ENCODE results near the gene DPH7.

DPH7 gene

GRCh38 chr9:137580954-137581322 lies 2.2 kb upstream of the DPH7 start:
- peaks cover 14% of the 10 kb centered on the region; the same call in 1 of the 2 replicates for H4K20me1 ChIP-seq (ENCODE audit: insufficient read depth, low read length)
- no peak overlapping the region for H3K27ac ChIP-seq (ENCODE audit: low read length)
- no peak overlapping the region for H2AFZ ChIP-seq (ENCODE audit: low read depth, low read length)
- H3K9ac ChIP-seq (ENCODE audit: low read length) = no peak overlapping the region
- H3K36me3 ChIP-seq (replicated peaks; ENCODE audit: low read depth, low read length) = peaks cover 21% of the 10 kb centered on the region
- H3K4me3 ChIP-seq (ENCODE audit: low read length) = no peak overlapping the region
- H3K9me3 ChIP-seq (ENCODE audit: insufficient read depth, low read length) = no peaks in the 10 kb centered on the region
- no peaks in the 10 kb centered on the region for H3K27me3 ChIP-seq (ENCODE audit: low read depth, low read length)
- H3K4me2 ChIP-seq (ENCODE audit: low read length) = no peak overlapping the region
- H3K79me2 ChIP-seq (ENCODE audit: low read length) = peaks cover 31% of the 10 kb centered on the region
- H3K4me1 ChIP-seq (ENCODE audit: low read length) = peaks cover 22% of the 10 kb centered on the region
- TF ChIP-seq EZH2phosphoT487 (IDR thresholded peaks at IDR 0.05; ENCODE audit: low read depth) (no peak), CTCF (IDR thresholded peaks at IDR 0.05; ENCODE audit: low read depth, low read length) (no peak)

- H3K4me2 ChIP-seq (ENCODE audit: low read length) = no peak overlapping the region
- no peak for TF ChIP-seq EZH2phosphoT487 (IDR thresholded peaks at IDR 0.05; ENCODE audit: low read depth)
- TF ChIP-seq CTCF (IDR thresholded peaks at IDR 0.05; ENCODE audit: low read depth, low read length) = no peak
- H3K9me3 ChIP-seq (ENCODE audit: insufficient read depth, low read length) = no peaks in the 10 kb centered on the region
- no peak overlapping the region for H3K9ac ChIP-seq (ENCODE audit: low read length)
- H3K4me1 ChIP-seq (ENCODE audit: low read length) = peaks cover 27% of the 10 kb centered on the region
- H2AFZ ChIP-seq (ENCODE audit: low read depth, low read length) = no peak overlapping the region
- H3K79me2 ChIP-seq (ENCODE audit: low read length) = peaks cover 32% of the 10 kb centered on the region
- peaks cover 16% of the 10 kb centered on the region for H3K36me3 ChIP-seq (replicated peaks; ENCODE audit: low read depth, low read length)
- no peaks in the 10 kb centered on the region for H3K27me3 ChIP-seq (ENCODE audit: low read depth, low read length)
- no peak overlapping the region for H3K27ac ChIP-seq (ENCODE audit: low read length)
- no peak overlapping the region for H3K4me3 ChIP-seq (ENCODE audit: low read length)
- H4K20me1 ChIP-seq (ENCODE audit: insufficient read depth, low read length) = peaks cover 14% of the 10 kb centered on the region; the same call in 1 of the 2 replicates
These were observed 1.7 kb upstream of the DPH7 start for GRCh38 chr9:137580209-137580953.

DNA sequence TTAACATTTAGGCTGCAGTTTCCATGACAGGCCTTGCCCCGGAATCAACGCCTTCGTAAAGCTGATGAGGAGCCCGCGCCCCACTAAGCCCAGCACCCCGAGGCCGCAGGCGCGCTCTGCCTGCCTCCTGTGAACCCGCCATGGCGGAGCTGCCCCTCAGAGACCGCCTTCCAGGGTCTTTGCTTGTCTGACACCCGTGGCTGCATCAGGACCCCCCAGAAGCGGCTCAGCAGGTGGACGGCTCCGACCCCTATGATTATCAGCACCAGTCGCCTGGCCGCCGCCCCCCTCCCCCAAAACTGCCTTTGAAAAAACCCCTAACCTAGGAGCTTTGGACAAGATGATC lies 507 bp upstream of the DPH7 start:
- H3K27ac ChIP-seq (ENCODE audit: low read length) = peak overlapping the region; percentile 7; the same call in 1 of the 2 replicates
- TF ChIP-seq EZH2phosphoT487 (IDR thresholded peaks at IDR 0.05; ENCODE audit: low read depth) (no peak), CTCF (IDR thresholded peaks at IDR 0.05; ENCODE audit: low read depth, low read length) (no peak)
- peaks cover 14% of the 10 kb centered on the region; the same call in 1 of the 2 replicates for H4K20me1 ChIP-seq (ENCODE audit: insufficient read depth, low read length)
- peaks cover 17% of the 10 kb centered on the region for H3K36me3 ChIP-seq (replicated peaks; ENCODE audit: low read depth, low read length)
- peak overlapping the region; percentile 89 for H3K4me2 ChIP-seq (ENCODE audit: low read length)
- peaks cover 37% of the 10 kb centered on the region for H3K4me1 ChIP-seq (ENCODE audit: low read length)
- H3K79me2 ChIP-seq (ENCODE audit: low read length) = peaks cover 41% of the 10 kb centered on the region
- H3K9me3 ChIP-seq (ENCODE audit: insufficient read depth, low read length) = no peaks in the 10 kb centered on the region
- H2AFZ ChIP-seq (ENCODE audit: low read depth, low read length) = peak overlapping the region; percentile 47; the same call in 1 of the 2 replicates
- H3K27me3 ChIP-seq (ENCODE audit: low read depth, low read length) = no peaks in the 10 kb centered on the region
- H3K4me3 ChIP-seq (ENCODE audit: low read length) = peak overlapping the region; percentile 98
- peak overlapping the region; percentile 33; the same call in 1 of the 2 replicates for H3K9ac ChIP-seq (ENCODE audit: low read length)

DNA sequence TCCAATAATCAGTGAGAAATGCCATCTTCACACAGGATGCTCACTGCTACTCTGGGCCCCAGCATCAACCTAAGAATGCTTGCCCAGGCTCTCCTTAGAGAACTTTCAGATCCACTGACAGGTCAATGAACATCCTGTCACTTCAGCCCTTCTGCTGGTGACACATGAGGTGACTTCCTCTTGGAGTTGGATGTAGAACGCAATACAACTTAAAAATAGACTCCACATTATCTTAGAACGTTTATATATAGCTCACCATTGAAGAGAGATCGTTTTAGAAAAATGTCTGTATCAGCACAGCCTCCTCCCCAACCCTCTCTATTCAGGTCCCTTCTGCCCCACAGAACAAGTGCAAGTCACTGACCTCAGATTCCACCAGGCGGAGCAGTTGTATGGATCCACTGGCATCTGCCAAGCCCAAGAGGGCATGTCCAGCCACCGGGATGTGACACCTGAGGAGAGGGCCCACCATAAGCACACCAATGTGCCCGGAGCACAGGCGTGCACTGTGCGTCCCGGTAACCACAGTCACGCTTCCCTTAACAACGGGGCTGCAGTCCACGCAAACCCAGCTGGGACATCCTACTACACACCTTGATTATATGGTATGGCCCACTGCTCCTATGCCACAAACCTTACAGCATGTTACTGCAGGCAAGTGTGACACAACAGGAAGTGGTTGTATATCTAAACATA lies 2.9 kb downstream of the DPH7 start:
- peak overlapping the region; percentile 44; the same call in 1 of the 2 replicates for H3K9ac ChIP-seq (ENCODE audit: low read length)
- no peak overlapping the region for H2AFZ ChIP-seq (ENCODE audit: low read depth, low read length)
- peak overlapping the region; percentile 62 for H3K4me3 ChIP-seq (ENCODE audit: low read length)
- H3K27me3 ChIP-seq (ENCODE audit: low read depth, low read length) = no peaks in the 10 kb centered on the region
- peaks cover 8% of the 10 kb centered on the region; the same call in 1 of the 2 replicates for H4K20me1 ChIP-seq (ENCODE audit: insufficient read depth, low read length)
- H3K27ac ChIP-seq (ENCODE audit: low read length) = peak overlapping the region; percentile 86
- peak; percentile 41 for TF ChIP-seq CTCF (IDR thresholded peaks at IDR 0.05; ENCODE audit: low read depth, low read length)
- no peak for TF ChIP-seq EZH2phosphoT487 (IDR thresholded peaks at IDR 0.05; ENCODE audit: low read depth)
- H3K79me2 ChIP-seq (ENCODE audit: low read length) = peaks cover 56% of the 10 kb centered on the region
- peaks cover 27% of the 10 kb centered on the region for H3K36me3 ChIP-seq (replicated peaks; ENCODE audit: low read depth, low read length)
- peak overlapping the region; percentile 89 for H3K4me2 ChIP-seq (ENCODE audit: low read length)
- no peaks in the 10 kb centered on the region for H3K9me3 ChIP-seq (ENCODE audit: insufficient read depth, low read length)
- peaks cover 37% of the 10 kb centered on the region for H3K4me1 ChIP-seq (ENCODE audit: low read length)
